Measurements from ENCODE around the gene TMEM61.
A peak's percentile ranks its signal among the peaks of the same experiment; 100 is the strongest.
"Not testable (repeated sequence)": the region's sequence is repeated elsewhere in the genome, so short reads cannot be mapped to it uniquely, and the experiment has no call there.

TMEM61 gene

DNA sequence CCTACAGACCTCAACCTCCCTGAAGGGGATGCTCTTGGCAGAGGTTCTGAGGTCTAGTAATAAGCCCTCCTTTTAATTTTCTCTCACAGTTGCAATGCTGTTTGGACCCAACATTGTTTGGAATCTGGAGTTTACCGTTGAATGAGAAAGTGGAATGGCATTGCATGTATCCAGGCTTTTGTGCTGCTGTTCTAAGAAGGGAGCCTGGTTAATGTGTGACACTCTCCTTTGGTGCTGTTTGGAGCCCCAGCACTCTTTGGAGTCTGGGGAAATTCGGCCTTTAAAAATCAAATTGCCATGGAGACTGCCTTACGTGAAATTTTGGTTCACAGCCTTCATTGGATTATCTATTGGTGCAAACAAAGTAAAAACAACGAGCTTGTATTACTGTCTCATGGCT is 23.7 kb upstream of the TMEM61 start (continued):
- TF ChIP-seq TCF4 (CRISPR knock-in tag; IDR thresholded peaks at IDR 0.05; ENCODE audit: borderline replicate concordance) (no peak), ARNTL (CRISPR knock-in tag; IDR thresholded peaks at IDR 0.05; ENCODE audit: borderline replicate concordance, low read depth) (no peak), ZNF70 (CRISPR knock-in tag; IDR thresholded peaks at IDR 0.05) (no peak), BACH2 (CRISPR knock-in tag; IDR thresholded peaks at IDR 0.05; ENCODE audit: borderline replicate concordance) (no peak), SNAI2 (CRISPR knock-in tag; IDR thresholded peaks at IDR 0.05) (no peak), ZFP30 (CRISPR knock-in tag; IDR thresholded peaks at IDR 0.05) (no peak), ZFP3 (CRISPR knock-in tag; IDR thresholded peaks at IDR 0.05) (no peak), ISL1 (CRISPR knock-in tag; IDR thresholded peaks at IDR 0.05) (no peak), ZNF565 (CRISPR knock-in tag; conservative IDR thresholded peaks at IDR 0.05; ENCODE audit: low read depth) (no peak)

DNA sequence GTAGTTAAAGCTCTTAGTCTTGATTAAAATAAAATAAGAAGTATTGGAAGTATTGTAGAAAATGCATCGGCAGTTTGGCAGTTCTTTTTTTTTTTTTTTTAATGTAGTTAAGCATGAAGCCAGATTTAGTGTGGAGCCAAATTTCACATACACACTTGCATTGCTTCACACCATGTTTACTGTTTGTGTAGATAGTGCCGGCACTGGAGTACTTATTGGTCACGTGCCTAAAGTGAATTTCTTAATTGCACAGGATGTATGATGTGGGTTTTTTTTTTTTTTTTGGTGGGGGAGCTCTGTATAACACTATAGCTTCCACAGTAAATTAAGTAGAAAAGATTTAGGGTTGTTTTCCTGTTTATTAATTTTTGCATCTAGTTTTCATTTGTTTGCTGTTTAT is 21.2 kb upstream of the TMEM61 start:
- TF ChIP-seq TSHZ2 (CRISPR knock-in tag; IDR thresholded peaks at IDR 0.05): no peak
- TF ChIP-seq CSDC2 (CRISPR knock-in tag; IDR thresholded peaks at IDR 0.05): no peak
- no peak for TF ChIP-seq ARNTL (CRISPR knock-in tag; IDR thresholded peaks at IDR 0.05; ENCODE audit: borderline replicate concordance, low read depth)
- no peak for TF ChIP-seq PPARA (CRISPR knock-in tag; IDR thresholded peaks at IDR 0.05; ENCODE audit: borderline replicate concordance)
- no peak for TF ChIP-seq POU6F1 (CRISPR knock-in tag; IDR thresholded peaks at IDR 0.05; ENCODE audit: borderline replicate concordance, low read depth)
- ATAC-seq: no peak

DNA sequence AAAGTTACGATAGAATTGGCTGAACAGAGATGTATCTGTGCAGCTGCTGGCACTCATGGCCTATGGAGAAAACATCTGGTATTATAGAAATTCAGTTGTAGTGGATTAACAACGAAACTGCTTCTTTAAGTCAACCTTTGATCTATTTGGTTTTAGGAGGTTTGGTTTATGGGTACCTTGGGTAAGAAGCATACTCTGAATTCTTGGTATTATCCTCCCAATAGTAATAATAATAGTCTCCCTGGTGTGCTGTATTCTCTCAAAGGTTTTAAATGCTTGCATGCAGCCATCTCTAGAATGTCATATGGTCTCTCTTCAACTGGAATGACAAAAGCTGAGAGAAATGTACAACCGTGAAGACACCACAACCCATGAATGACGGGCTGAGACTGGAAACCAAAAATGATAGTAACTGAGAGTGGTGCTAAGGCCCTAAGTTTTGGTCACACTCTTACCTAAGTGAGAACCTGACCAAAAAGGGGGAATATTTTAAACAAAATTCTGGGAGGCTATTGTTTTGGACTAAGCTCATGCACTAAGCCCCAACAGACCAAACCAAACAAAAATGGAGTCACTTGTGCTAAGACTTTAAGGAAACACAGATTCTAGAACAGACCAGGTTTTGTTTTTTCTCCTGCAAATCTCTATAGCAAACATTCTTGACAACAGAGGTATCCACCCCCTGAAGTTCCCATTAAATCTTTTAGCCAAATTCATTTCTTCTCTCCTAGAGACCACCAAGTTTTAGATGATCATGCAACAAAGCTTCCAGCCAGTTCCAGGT is 17.6 kb upstream of the TMEM61 start:
- TF ChIP-seq OSR1 (CRISPR knock-in tag; IDR thresholded peaks at IDR 0.05): no peak
- ATAC-seq: no peak

DNA sequence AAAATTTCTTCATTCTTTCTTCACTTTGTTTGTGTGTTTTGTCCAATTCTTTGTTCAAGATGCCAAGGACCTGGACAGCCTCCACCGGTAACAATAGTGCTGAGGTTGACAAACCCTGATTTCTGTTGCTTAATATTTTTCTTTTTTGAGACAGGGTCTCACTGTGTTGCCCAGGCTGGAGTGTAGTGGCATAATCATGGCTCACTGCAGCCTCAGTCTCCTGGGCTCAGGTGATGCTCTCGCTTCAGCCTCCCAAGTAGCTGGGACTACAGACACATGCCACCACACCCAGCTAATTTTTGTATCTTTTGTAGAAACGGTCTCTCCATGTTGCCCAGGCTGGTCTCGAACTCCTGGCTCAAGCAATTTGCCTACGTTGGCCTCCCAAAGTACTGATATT is 16.6 kb upstream of the TMEM61 start:
- ATAC-seq: not testable (repeated sequence)

DNA sequence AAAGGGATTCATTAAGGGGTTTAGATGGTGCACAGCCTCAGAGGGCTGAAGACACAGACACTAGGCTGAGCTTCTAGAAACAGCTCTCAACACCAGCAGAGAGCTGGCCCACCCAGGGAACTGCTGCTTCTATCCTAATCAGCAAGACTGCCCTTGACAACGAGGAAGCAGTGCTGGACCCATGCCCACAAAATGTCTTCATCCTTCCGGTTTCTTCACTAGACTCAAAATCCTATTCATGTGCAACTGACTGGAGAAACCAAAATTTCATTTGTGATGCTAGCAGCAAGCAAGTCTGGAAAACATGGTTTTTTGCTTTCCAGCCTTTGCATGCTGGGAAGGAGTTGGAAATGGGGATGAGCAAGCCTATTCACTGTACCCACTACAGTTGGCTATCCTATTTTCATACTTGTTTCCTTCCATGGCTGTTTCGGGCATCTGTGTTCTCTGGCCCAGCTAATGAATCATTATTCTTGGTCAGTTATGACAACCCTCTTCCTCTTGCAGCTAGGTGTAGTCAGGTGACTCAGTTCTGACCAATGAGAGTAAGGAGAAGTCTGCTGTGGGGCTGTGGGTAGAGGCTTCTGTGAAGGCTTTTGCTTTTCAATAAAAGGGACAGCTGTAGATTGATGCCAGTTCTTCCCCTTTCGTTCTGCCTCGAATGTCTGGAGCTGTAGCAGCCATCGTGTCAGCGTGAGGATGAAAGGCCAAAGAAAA is 14.6 kb upstream of the TMEM61 start:
- ATAC-seq: peak; percentile 51
- TF ChIP-seq ESRRG (CRISPR knock-in tag; IDR thresholded peaks at IDR 0.05) (no peak), TCF4 (CRISPR knock-in tag; IDR thresholded peaks at IDR 0.05; ENCODE audit: borderline replicate concordance) (no peak), BACH2 (CRISPR knock-in tag; IDR thresholded peaks at IDR 0.05; ENCODE audit: borderline replicate concordance) (no peak), TOX (CRISPR knock-in tag; IDR thresholded peaks at IDR 0.05; ENCODE audit: borderline replicate concordance) (no peak), ISL1 (CRISPR knock-in tag; IDR thresholded peaks at IDR 0.05) (no peak), ZNF8 (CRISPR knock-in tag; IDR thresholded peaks at IDR 0.05) (no peak), ZFP30 (CRISPR knock-in tag; IDR thresholded peaks at IDR 0.05) (no peak), ZNF70 (CRISPR knock-in tag; IDR thresholded peaks at IDR 0.05) (no peak), ZNF565 (CRISPR knock-in tag; conservative IDR thresholded peaks at IDR 0.05; ENCODE audit: low read depth) (no peak), ZFP3 (CRISPR knock-in tag; IDR thresholded peaks at IDR 0.05) (no peak), ARNTL (CRISPR knock-in tag; IDR thresholded peaks at IDR 0.05; ENCODE audit: borderline replicate concordance, low read depth) (no peak), POU6F1 (CRISPR knock-in tag; IDR thresholded peaks at IDR 0.05; ENCODE audit: borderline replicate concordance, low read depth) (no peak), TSHZ2 (CRISPR knock-in tag; IDR thresholded peaks at IDR 0.05) (no peak)
- TF ChIP-seq, protein P1, sequence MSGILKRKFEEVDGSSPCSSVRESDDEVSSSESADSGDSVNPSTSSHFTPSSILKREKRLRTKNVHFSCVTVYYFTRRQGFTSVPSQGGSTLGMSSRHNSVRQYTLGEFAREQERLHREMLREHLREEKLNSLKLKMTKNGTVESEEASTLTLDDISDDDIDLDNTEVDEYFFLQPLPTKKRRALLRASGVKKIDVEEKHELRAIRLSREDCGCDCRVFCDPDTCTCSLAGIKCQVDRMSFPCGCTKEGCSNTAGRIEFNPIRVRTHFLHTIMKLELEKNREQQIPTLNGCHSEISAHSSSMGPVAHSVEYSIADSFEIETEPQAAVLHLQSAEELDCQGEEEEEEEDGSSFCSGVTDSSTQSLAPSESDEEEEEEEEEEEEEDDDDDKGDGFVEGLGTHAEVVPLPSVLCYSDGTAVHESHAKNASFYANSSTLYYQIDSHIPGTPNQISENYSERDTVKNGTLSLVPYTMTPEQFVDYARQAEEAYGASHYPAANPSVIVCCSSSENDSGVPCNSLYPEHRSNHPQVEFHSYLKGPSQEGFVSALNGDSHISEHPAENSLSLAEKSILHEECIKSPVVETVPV (CRISPR knock-in tag; IDR thresholded peaks at IDR 0.05): no peak
- TF ChIP-seq, protein P2, sequence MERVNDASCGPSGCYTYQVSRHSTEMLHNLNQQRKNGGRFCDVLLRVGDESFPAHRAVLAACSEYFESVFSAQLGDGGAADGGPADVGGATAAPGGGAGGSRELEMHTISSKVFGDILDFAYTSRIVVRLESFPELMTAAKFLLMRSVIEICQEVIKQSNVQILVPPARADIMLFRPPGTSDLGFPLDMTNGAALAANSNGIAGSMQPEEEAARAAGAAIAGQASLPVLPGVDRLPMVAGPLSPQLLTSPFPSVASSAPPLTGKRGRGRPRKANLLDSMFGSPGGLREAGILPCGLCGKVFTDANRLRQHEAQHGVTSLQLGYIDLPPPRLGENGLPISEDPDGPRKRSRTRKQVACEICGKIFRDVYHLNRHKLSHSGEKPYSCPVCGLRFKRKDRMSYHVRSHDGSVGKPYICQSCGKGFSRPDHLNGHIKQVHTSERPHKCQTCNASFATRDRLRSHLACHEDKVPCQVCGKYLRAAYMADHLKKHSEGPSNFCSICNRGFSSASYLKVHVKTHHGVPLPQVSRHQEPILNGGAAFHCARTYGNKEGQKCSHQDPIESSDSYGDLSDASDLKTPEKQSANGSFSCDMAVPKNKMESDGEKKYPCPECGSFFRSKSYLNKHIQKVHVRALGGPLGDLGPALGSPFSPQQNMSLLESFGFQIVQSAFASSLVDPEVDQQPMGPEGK (CRISPR knock-in tag; IDR thresholded peaks at IDR 0.05; ENCODE audit: borderline replicate concordance): no peak
